Measurements from ENCODE around the gene LARGE1.

DNA sequence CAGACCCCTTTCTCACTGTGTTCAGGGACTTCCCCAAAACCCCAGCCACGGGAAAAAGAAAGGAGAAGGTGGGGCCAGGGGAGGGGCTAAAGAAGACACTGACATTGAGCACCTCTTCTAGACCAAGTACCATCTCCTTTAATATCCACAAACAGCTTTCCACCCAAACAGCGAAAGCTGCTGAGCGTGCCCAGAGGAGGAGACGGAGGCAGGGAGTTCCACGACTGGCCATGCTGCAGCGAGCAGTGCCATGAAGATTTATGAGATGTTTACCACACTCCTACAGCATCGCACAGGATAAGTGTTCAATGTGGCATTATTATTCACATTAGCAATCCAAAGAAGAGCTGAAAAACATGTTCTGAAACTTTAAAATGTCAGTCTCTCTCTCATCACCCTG is 127.4 kb downstream of the LARGE1 start:
- TF ChIP-seq EZH2 (IDR thresholded peaks at IDR 0.05; ENCODE audit: insufficient read depth, poor library complexity, severe bottlenecking) (no peak), EZH2phosphoT487 (IDR thresholded peaks at IDR 0.05; ENCODE audit: insufficient read depth, low read depth) (no peak)

All from GM23248 (cell line).